H7 (cell line): Measurements from ENCODE around the gene TCTN1. TPM values are rescaled to one million over a fixed set of nuclear protein-coding genes. Genes with fewer than 3 reads are reported as not detected.
A peak's percentile ranks its signal among the peaks of the same experiment; 100 is the strongest.
"Not testable (repeated sequence)": the region's sequence is repeated elsewhere in the genome, so short reads cannot be mapped to it uniquely, and the experiment has no call there.

Experiments
- DNase-seq: peaks from one replicate; pipeline ENCODE4 v3.0.0; 2012
- H3K27me3 ChIP-seq: 2 replicates; pipeline ENCODE4 v1.6.0; 2011; ENCODE audit warnings: mild to moderate bottlenecking, low read length; ENCODE audit not compliant: control insufficient read depth, insufficient read depth
- H3K36me3 ChIP-seq: replicated peaks from 2 replicates; pipeline ENCODE4 v1.5.1; 2011; ENCODE audit warnings: low read length; ENCODE audit not compliant: control insufficient read depth, insufficient read depth
- H3K4me3 ChIP-seq: 2 replicates; pipeline ENCODE4 v1.5.1; 2011; ENCODE audit warnings: low read depth, mild to moderate bottlenecking, control low read depth, low read length, moderate library complexity; ENCODE audit not compliant: insufficient read depth
- total RNA-seq: library from RNA; depleted of rRNA; stranded (reverse); fragments of >200 nt; shearing (Covaris generic); gene quantifications from 2 replicates; pipeline ENCODE4 v1.2.3, GENCODE V29; 2014

Gene TCTN1
- total RNA-seq, 1 experiment from 2014 or later = 7.8 TPM

DNA sequence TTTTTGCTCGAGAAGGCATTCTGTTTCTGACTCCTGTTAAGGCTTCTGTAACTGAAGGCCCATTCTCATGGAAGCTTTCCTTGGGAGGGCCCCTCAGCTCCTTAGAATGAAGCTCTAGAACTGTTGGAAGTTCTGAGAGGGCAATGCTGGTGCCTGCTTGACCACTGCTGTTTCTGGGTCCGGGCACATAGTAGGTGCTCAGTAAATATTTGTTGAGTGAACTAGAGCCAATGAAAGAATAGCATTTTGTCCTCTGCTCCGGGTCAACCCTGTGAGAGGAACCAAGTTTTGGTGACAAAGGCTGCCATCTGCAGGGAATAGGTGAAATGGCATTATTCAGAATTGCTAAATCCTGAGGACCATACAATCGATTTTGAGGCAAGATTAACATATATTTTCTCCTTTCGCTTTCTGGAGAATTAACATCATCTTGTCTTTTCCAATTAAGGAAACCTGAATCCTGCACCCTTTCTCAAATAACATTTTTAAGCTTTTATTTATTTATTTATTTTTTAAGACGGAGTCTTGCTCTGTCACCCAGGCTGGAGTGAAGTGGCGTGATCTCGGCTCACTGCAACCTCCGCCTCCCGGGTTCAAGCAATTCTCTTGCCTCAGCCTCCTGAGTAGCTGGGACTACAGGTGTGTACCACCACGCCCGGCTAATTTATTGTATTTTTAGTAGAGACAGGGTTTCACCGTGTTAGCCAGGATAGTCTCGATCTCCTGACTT lies 11.7 kb upstream of the TCTN1 start:
- not testable (repeated sequence) for H3K4me3 ChIP-seq, H3K36me3 ChIP-seq, H3K27me3 ChIP-seq
- peak; percentile 61 for DNase-seq

DNA sequence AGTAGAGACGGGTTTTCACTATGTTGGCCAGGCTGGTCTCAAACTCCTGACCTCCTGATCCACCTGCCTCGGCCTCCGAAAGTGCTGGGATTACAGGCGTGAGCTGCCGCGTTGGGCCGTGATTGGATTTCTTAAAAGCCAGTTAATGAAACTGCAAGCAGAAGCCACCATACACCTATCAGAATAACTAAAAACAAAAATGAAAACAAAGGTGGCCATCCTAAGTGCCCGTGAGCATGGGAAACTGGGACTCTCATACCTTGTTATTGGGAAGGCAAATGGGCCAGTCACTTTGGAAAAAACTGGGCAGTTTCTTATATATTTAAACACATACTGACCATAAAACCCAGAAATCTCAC lies 7.7 kb upstream of the TCTN1 start:
- Histone ChIP-seq H3K27me3 (no peaks in the 10 kb centered on the region), H3K36me3 (no peaks in the 10 kb centered on the region), H3K4me3 (no peak overlapping the region)
- DNase-seq = no peak

DNA sequence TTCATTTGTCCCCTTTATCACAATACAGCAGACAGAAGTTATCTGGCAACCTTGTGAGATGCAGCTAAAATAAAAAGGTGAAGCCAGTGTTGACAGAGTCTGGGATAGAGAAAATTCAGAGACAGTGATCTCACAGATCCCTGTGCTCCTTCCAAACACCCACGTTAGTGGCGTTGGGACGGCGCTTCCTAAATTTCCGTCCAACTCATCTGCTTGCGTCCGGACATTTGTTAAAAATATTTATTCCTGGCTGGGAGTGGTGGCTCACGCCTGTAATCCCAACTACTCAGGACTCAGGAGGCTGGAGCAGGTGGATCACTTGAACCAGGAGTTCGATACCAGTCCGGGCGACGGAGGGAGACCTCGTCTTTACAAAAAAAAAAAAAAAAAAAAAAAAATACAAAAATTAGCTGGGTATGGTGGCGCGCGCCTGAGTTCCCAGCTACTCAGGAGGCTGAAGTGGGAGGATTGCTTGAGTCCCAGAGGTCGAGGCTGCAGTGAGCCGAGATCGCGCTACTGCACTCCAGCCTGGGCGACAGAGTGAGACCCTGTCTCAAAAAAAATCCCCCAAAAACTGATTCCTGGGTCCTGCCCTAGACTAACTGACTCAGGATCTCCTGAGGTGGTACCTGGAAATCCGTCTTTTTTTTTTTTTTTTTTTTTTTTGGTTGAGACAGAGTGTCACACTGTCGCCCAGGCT lies 708 bp upstream of the TCTN1 start:
- Histone ChIP-seq H3K27me3 (no peaks in the 10 kb centered on the region), H3K36me3 (no peaks in the 10 kb centered on the region), H3K4me3 (peak overlapping the region; percentile 68)
- no peak for DNase-seq

DNA sequence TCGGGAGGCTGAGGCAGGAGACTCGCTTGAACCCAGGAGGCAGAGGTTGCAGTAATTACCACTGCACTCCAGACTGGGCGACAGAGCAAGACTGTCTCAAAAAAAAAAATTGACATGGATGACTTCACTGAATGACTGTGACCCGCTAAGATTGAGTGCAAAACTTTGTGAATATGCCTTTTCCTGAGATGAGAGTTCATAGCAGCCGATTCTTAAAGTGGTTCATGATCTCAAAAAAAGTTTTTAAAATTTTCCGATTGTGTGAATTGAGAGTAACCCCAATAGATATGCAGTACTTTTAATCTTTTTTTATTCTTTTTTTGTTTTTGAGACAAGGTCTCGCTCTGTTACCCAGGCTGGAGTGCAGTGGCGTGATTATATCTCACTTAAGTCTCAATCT lies 1.2 kb downstream of the TCTN1 start:
- no peak for DNase-seq
- no peaks in the 10 kb centered on the region for H3K27me3 ChIP-seq
- no peaks in the 10 kb centered on the region for H3K36me3 ChIP-seq
- H3K4me3 ChIP-seq = no peak overlapping the region

DNA sequence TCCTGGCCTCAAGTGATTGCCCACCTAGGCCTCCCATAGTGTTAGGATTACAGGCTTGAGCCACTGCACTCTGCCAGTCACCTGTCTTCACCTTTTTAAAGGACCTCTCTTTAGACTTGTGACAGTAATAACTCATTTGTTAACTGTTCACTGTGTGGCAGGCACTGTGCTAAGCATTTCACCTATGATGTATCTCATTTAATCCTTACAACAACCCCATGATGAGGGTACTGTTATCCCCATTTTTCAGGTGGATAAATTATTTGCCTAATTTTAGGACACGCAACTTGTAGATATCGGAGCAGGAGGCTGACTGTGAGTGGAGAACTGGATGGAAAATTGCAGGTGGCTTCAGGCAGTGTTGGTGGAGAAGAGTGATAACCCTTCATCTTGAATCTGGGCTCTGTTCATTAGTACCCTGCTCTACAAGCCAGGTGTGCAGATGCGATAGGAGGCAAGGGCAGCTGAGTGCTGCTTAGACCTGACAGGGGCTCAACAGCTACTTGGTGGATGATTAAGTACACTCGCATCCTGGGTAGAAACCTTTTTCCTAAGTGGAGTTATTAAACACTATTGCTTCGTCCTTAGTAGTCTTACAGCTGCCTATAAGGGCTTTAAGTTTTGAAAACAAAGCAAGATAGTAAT lies 2.7 kb downstream of the TCTN1 start:
- DNase-seq = no peak
- no peaks in the 10 kb centered on the region for H3K36me3 ChIP-seq
- no peaks in the 10 kb centered on the region for H3K27me3 ChIP-seq
- H3K4me3 ChIP-seq = no peak overlapping the region

DNA sequence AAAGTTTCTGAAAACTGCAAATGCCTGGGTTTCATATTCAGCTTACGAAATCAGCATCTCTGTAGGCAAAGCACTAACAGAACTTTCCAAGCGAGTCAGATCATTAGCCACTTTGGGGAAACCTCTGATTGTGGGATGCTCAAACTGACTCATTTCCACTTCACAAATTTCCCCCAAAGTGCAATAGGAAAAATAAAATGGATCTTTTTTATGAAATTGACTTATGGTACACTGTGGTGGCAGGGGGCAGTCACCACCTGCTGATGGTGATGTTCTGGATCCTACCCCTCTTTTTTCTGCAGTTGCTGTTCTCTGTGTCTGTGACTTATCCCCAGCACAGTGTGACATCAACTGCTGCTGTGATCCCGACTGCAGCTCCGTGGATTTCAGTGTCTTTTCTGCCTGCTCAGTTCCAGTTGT lies 5.6 kb downstream of the TCTN1 start:
- Histone ChIP-seq H3K36me3 (no peaks in the 10 kb centered on the region), H3K4me3 (no peak overlapping the region), H3K27me3 (no peaks in the 10 kb centered on the region)
- DNase-seq = no peak

DNA sequence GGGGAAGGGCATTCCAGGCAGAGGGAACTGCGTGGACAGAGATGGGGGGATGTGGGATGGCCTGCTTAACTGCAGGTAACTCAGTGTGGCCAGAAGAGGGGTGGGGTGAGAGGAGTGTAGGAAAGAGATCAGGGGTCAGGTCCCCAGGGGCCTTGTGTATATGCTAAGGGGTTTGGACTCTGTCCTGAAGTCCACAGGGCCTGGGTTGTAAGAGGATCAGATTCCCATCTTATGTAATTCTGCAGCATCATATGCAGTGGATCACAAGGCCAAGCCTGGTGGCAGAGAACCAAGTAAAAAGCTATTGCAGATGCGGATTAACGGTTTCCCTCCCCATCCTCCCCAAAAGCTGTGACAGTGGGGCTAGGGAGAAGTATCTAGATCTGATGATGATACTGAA lies 8.7 kb downstream of the TCTN1 start:
- Histone ChIP-seq H3K4me3 (no peak overlapping the region), H3K27me3 (no peaks in the 10 kb centered on the region), H3K36me3 (no peaks in the 10 kb centered on the region)
- DNase-seq = no peak

DNA sequence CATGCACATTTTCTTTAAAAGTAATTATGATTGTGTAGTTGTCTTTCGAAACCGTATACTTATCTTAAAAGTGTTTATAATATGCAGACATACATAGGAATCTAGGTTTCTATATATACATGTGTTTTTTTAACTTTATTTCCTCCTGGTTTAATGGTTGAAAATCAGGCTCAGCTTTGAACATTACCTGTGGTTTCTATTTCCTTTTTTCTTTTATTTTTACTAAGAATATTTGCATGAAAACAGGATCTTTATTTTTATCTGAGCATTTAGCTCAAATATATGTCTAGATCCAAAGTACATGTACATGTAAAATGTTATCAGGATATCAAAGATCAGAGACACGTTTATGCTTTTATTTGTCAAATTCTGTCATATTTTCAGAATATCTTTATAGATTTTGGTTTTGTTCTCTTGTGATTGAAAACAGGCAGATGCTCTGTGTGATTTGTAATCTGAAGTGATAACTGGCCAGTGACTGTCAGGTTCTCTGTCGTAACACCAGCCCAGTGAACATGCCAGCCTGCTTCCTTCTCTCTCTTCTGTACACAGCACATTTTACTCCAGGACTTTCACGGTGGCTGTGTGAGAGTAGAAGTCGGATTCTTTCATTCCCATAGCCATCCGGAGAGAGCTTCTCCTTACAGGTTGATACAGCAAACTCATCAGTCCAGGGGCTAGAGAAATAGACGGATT lies 13.7 kb downstream of the TCTN1 start:
- Histone ChIP-seq H3K4me3 (no peak overlapping the region), H3K27me3 (no peaks in the 10 kb centered on the region), H3K36me3 (no peaks in the 10 kb centered on the region)
- DNase-seq = no peak

DNA sequence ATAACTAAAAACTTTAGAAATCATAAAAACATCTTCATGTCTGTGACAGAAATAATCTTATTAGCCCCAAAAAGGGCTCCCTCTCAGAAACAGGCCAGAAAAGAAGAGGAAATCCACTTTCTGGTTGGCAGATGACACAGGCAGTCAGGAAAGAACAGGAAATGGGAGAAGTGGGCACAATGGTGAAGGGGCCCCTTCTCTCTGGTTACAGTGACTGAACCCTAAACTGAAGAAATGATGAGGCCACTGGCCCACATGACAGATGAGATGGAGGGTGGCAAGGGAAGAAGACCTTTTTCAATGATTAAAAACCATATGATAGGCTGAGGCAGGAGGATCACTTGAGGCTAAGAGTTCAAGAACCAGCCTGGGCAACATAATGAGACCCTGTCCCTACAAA lies 21.1 kb downstream of the TCTN1 start:
- Histone ChIP-seq H3K4me3 (no peak overlapping the region), H3K36me3 (no peaks in the 10 kb centered on the region), H3K27me3 (no peaks in the 10 kb centered on the region)
- DNase-seq = no peak

DNA sequence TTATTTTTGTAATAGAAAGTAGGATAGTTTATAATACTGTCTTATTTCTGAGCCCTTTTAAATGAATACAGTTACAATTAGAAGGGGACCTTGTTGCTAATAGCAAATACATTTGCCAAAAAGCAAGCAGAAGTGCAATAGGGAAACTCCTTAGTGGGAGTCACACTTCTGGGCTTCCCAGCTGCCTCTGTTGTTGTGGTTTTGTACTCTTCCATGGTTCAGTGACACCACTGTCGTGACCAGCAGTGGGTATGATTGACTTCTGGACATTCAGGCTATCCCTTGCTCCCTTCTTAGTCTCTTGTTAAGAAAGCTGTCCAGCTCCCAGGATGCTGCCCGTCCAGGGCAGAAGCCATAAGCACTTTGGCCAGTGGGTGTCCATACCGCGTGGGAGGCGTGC lies 22.6 kb downstream of the TCTN1 start:
- no peak for DNase-seq
- Histone ChIP-seq H3K36me3 (no peaks in the 10 kb centered on the region), H3K27me3 (no peaks in the 10 kb centered on the region), H3K4me3 (no peak overlapping the region)

DNA sequence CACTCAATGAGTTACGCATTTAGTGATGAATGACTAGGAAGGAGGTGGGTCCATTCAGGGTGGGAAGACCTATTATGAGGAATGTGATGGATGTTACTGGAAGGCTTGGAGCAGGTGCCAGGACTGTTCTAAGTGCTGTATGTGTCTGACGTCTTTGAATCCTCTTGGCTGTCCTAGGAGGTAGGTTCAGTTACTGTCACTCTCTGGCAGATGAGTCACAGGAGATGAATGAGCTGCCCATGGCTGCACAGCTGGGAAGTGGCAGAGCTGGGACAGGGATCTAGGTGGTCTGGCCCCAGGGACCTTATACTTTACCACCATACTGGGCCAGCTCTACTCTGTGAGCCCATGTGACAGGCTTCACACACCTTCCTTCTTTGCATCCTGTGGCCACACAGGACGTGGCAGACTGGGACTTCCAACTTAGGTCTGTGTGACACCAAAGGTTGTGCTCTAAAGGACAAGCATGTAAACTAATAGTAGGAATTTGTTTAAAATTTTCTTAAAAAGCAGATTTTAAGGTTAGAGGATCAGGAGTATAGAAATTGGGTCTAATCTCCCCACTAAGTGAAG lies 24.0 kb downstream of the TCTN1 start:
- H3K36me3 ChIP-seq = no peaks in the 10 kb centered on the region
- no peak for DNase-seq
- no peak overlapping the region for H3K4me3 ChIP-seq
- H3K27me3 ChIP-seq = no peaks in the 10 kb centered on the region

DNA sequence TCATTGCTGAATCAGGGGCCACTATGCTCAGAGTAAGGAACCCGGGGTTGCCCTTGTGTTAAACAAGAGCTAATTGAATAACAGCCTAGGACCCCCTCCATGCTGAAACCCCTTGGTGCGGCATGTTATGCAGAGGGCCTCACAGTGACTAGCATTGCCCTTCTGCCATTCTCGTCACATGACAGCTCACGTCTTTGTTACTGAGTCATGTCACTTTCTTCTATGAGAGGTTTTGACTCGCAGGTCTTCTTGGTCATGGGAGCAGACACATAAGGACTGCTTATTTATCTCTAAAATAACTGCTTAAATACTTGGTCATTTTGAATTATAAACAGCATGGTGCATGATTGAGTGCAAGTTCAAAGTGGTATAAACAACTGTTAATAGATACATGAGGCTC lies 24.9 kb downstream of the TCTN1 start:
- Histone ChIP-seq H3K36me3 (no peaks in the 10 kb centered on the region), H3K27me3 (no peaks in the 10 kb centered on the region), H3K4me3 (no peak overlapping the region)
- no peak for DNase-seq

DNA sequence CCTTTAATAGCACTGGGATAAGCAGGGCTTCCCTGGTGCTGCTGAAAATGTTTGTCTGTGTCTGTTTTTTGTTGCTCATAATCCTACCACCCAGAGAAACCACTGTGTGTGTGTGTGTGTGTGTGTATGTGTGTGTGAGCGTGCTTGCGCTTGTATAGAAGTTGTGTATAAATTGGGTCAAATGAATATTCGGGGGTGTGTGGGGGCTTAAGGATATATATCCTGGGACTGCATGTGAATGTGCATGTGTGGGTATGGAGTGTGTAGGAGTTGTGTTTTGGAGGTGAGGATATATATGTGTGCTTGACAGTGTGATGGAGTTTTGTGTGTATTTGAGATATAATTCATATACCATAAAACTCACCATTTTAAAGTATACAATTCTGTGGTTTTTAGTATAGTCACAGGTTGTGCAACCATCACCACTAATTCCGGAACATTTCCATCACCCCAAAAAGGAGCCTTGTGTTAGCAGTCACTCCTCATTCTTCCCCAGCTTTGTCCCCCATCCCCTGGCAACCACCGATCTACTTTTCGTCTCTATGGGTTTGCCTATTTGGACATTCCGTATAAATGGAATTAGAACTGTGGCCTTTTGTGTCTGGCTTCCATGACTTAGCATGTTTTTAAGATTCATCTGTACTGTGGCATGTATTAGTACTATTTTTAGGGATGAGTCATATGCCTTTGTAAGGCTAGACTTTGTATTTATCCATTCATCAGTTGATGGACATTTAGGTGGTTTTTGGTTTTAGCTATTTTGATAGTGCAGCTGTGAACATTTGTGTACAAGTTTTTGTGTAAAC lies 25.6 kb downstream of the TCTN1 start:
- Histone ChIP-seq H3K36me3 (no peaks in the 10 kb centered on the region), H3K27me3 (no peaks in the 10 kb centered on the region), H3K4me3 (no peak overlapping the region)
- DNase-seq = no peak
